Stimulated activated CD4-positive, alpha-beta T cell treated with anti-CD3 and anti-CD28 coated beads, Interleukin-2, amount 100 ng/mL, for 48 hours (primary cell): ENCODE results near the gene FRMD4A.

Experiments
- DNase-seq, 2 donors: peaks; one replicate each; pipeline ENCODE4 v3.0.0-alpha.2; 2020

FRMD4A gene

DNA sequence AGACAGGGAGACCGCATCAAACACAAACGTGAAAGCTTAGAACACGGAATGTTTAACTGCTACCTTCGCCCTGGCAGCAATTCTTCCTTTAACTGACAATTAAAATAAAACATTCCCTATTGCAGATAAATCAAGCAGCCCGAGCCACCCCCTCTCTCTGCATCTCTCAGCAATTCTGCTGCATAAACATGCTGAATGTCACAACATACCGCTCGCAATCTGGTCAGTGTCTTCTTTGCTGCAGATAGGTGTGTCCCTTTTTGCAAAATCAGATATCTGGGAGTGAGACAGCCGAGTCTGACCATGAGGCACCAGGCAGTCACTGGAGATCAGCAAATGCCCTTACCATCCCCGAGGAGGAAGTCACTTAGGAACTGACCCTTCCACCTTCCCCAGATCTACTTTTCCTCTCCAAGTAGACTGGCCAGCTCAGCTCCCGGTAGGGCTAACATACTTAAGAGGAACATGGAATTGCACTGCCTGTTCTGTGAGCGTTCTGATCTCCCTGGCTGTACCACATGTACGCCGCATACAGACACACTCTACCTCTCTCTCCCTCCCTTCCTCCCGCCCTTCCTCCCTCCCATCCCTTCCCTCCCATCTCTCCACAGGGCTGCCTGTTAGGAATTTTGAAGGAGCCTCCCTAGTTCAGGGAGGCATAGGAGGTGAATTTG, at the start of gene FRMD4A:
Gene FRMD4A, minus strand, starts transcription at position 537 of the 674 bp plus-strand sequence.
- DNase-seq = no peak

DNA sequence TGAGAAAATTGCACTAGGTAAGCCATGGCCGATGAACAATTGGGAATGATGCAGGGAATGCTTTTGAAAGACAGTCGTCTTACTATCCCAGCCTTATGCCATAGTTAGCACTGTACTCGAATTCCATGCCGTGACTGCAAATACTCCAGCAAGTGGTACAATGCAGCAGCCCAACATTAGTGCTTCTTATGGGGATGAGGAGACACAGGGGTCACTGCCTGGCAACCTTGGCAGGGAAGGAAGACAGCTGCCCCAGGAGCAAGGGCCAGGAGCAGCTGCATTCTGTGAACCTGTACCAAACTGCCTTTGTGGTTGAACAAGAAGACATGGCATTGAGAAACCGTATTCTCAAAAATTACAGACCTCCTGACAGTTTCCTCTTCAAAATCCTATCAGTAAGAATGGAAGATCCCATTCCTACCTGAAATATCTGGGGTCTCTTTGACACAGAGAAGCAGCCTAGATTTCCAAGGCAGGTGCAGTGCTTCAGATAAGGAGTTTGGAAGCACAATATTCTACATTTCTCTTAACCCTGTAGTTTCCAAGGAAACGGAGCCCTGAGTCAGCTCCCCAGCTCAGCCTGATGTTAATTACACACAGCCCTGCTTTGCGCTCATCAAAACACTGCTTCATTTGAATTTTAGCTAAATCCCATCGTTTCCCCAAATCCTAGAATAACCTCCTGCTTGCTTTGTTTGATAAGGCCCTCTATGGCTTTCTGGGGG, 49.0 kb upstream of the FRMD4A start:
- no peak for DNase-seq

DNA sequence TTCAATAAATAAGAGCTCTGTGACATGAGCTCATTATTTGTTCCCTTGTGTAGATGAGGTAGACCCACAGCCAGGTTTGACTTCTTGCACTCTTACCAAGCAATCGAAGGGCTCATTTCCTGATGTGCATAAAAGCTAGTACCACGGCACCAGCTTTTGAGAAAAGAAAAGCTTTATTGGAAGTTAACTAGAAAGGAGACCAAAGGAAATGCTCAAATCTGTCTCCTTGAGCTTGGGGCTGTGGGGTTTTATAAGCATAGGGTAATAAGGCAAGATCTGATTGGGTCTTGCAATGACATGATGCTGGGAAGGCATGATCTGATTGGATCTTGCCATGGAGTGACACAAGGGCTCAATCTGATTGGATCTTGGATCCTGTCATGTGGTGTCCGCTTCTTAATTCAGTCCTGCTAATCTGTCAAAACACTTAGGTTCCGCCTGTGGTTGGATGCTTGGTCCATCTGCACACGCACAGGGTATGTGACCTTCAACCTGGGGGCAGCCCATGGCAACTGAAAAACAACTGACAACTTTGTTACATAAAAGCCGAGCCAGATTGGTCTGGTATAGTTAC, 47.8 kb upstream of the FRMD4A start:
- DNase-seq = no peak

DNA sequence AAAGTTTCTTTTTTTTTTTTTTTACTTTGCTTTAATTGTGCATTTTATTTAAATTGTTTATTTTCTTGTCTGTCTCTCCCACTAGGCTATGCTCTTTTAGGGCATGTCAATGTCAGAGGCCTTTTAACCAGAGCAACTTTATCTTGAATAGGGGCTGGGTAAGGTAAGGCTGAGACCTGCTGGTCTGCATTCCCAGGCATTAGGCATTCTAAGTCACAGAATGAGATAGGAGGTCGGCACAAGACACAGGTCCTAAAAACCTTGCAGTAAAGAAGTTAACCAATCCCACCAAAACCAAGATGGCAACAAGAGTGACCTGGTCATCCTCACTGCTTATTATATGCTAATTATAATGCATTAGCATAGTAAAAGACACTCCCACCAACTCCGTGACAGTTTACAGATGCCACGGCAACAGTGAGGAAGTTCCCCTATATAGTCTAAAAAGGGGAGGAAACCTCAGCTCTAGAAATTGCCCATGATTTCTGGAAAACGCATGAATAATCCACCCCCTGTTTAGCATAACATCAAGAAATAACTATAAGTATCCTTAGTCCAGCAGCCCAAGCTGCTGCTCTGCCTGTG, 47.0 kb upstream of the FRMD4A start:
- DNase-seq = no peak

DNA sequence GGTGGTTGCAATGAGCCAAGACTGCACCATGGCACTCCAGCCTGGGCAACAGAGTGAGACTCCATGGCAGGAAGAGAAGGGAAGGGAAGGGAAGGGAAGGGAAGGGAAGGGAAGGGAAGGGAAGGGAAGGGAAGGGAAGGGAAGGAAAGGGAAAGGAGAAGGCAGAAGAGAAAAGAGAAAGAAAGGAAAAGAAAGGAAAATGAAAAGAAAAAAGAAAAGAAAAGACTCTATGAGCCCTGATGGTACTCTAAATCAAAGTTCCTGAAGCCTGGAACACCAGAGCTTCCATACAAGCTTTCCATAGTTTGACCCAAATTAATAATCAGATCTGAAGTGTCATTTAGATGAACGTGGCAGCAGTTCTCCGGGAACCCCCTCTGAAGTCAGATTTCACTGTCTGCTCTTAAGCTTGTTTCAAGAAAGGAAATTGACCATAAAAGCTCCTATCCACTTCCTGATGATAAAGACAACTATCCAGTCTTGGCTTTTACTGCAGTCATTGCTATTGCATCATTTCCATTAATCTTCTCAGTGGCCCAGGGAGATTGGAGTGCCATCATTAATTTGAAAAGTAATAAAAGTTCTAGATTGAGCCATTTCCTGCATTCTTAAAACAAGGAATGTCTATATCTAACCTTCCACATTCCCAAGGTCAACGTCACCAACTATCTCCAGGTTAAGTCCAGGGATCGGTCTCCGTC, 44.2 kb upstream of the FRMD4A start:
- DNase-seq = no peak

DNA sequence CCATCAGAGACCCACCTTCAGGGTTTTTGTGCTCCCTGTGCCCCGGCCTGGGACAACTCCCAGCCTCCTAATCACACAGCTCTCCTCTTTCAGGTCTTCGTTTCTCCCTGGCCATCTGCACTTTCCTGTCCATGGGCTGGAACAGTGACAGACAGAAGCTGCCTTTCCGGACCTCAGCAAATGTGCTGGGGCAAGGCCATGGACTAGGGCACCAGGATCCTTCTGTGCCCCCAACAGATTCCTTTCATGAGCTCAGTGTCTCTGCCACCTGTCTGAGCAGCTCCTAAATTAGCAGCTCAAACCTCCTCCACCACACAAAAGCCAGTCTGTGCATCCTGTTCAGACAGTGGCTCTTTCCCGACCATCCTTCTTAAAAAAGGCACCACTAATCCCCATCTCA, 41.9 kb upstream of the FRMD4A start:
- DNase-seq = no peak

DNA sequence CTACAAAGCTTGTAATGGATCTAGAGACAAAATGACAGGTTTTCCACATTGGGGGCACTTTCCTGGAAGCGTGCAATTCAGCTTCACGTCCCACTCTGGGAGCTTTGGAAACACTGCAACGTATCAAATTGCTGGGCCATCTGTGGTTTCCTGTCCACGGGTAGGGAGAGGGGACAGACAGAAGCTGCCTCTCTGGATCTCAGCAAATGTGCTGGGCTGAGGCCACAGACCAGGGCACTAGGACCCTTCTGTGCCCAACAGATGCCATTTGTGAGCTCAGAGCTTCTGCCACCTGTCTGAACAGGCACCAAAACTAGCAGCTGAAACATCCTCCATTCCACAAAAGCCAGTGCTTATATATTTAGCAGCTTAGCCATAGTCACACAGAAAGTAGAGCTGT, 40.9 kb upstream of the FRMD4A start:
- no peak for DNase-seq

DNA sequence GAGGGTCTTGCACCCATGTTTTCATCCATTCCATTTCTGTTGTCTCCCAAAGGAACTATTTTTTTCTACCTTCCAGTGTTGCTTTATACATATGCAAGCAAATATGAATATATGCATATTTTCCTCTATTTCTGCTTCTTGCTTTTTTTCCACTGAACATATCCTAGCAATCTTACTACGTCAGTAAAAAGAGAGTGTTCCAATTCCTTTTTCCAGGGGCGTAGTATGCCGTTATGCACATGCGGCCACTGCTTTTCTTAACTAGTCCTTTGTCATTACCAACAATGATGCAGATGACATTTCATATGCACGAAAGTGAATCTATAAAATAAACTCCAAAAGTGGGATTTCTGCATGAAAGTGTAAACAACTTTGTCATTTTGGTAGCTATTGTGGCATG, 40.2 kb upstream of the FRMD4A start:
- DNase-seq = no peak

DNA sequence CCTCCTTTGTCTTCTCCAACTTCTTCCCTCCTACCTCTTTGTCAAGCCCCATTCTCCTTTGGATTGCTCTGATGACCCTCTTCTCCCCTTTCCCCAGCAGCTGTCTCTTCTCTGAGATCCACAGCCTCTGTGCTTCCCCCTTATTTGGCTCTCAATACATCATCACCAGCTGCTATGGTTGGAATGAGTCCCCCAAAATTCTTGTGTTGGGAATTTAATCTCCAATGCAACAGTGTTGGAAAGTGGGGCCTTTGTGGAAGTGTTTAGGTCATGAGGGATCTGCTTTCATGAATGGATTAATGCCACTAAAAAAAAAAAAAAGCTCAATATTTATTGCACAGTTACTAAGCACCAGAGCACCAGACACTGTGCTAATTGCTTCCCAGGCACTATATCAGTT, 39.2 kb upstream of the FRMD4A start:
- no peak for DNase-seq

DNA sequence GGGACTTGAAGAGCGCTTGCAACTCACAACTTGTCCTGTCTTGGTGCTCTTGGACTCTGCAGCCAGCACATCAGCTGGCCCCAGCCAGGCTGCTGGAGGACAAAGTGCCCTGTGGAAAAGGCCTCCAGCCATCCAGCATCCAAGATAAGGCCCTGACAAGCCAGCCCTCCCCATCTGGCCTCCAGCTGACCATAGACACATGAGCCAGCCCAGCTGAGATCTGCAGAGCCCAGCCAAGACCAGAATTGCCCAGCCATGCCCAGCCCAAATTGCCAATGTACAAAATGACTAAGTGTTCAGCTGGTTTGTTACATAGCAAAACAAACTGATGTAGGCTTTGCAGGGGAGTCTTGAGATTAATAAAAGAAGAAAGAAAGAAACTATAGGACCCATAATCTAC, 36.0 kb upstream of the FRMD4A start:
- no peak for DNase-seq

DNA sequence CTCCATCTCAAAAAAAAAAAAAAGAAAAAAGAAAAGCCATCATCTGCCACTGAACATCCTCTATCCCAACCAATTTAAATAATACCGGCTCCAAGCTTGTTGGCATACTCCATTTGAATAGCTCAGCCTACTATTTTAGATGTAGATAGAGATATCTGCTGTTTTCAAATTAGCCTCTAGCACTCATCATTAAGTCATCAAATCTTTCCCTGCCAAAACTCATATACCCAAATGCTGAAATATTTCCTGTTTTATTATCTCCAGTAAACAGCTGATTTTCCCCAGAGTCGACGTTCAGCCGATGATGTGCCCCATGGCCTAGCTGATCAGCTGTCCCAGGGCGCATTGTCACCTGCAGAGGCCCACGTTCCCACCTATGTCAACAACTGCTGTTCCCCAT, 34.5 kb upstream of the FRMD4A start:
- DNase-seq = no peak

DNA sequence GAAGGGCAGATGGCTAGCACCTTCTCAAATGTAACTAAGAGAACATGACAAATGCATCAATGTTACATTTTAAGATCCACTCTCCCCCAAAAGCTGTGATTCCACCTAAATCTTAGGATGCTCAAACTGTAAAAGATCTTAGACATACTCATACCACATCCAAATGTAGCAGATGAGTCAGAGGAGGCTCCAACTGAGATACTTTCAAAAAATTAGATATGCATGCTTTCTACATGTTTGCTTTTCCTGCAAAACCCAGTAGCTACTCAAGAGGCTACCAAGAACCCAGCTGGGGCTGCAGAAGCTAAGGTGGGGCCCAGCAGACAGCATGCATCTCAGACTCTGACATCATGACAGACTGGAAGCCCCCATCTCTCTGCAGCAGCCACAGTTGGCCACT, 31.4 kb upstream of the FRMD4A start:
- DNase-seq = no peak

DNA sequence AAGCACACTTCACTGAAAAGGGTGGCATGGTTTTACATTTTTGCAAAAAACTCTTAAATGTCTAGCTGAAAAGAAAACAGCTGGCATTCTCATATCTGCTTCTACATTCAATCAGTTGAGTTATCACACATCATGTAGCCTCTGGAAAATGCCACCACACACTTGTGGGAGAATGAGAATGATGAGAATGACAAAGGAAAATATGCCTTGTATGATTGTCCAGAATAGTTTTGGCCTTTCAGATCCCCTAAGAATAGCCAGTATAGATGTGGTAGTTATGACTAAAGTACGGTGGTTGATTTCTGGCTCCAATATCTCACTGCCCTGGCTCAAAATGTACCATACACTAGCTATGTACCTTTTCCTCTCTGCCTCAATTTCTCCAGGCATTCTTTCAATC, 30.2 kb upstream of the FRMD4A start:
- DNase-seq = no peak

DNA sequence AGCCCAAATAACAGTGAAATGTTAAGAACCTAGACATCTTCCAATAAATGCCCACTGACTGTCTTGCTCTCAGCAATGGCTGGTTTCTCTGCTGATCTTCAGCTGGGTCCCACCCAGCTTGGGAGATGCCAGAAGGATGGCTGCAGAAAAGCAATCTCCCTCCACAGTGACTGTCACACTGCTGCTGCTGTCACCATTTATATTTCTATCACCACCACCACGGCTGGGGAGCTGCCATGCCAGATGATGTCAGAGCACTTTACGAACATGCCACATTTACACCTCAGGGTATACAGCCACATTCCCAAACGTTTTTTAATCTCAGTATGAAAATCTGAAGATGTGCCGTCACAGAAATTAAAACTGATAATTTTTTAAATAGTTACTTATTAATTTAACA, 29.8 kb upstream of the FRMD4A start:
- DNase-seq = no peak

DNA sequence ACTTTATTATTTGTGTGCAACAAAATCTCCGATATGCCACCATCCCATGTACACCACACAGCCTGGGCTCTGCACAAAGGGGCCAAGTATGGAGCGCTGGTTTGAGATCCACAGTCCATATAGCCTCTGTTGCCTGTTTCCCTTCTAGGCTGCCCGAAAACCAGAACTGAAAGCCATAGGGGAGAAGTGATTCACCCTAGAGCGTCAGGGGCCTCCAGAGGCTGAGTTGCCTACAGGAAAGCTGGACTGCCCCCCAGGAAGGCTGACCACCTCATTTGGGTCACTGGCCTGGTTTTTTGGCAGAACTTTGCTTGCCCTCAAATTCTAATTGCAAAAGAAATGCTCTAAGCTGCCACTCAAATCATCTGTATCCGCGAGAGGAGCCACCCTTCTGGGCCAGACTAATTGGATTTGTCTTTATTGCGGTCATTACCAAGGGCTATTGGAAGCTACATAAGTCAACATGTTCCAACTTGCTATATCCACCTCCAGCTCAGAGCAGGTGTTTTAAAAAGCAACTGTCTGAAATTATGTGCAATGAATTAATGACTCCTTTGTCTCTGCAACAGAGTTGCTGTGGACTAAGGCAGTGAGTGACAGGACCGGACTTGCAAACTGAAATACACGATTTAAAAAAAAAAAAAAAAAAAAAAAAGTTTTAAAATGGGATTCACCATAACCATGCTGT, 28.3 kb upstream of the FRMD4A start:
- DNase-seq = no peak

DNA sequence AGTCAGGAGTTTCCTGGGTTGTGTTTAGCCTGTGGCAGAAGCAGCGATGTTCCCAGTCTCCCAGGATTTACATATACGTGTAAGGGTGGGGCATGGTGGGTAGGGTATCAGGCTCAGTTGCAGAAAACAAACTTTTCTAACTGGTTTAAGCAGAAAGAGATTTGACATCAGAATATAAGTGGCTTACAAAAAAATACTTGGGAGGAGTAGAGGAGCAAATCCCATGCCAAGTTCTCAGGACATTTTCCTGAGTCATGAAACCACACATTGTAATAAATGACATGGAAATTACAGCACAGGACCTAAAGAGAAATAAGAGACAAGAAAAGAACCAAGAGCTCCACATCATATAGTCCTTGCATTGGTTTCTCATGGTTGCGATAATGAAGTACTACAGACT, 26.2 kb upstream of the FRMD4A start:
- DNase-seq = no peak

DNA sequence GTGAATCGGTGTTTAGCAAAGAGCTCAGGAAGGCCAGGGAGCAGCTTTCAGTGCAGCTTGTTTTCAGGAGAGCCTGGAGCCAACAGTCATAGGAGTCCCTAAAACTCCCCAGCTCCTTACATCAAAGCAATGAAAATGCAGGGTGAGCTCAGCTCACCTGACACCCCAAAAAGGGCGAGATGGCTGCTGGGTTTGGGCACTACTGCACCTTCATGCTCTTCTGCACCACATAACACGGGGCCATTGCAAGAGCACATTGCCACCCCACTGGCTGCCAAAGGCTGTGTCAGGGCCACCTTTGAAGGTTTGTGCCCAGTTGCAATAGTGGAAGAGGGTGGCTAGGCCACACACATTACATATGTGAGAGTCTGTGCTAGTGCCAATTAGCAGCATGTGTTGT, 25.0 kb upstream of the FRMD4A start:
- DNase-seq = no peak

DNA sequence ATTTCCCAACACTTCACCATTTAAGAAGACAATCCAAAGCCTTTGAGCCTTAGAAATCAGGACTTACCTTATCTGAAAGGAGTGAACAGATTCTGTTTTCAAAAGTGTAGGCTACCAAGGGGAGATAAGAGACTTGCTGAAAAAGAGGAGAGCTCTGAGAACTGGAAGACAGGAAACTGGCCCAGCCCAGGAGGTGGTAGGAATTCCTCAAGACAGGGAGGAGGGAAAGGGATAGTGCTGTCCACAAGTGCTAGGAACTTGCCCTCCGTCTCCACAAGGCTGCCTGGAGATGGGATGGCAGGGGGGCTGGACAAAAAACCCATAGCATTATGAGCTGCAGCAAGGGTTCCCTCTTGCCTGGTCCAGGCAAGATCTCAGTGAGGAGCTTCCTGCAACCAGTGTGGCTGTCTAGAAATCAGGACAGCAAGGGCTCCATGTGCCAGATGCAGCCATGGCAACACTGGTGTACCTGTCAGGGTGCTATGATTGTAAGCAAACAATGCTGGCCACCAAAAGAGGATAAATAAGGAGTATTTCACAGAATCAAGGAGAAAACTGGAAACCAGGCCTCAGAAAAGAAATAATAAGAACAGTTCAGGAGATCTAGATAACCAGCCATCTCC, 22.7 kb upstream of the FRMD4A start:
- no peak for DNase-seq

DNA sequence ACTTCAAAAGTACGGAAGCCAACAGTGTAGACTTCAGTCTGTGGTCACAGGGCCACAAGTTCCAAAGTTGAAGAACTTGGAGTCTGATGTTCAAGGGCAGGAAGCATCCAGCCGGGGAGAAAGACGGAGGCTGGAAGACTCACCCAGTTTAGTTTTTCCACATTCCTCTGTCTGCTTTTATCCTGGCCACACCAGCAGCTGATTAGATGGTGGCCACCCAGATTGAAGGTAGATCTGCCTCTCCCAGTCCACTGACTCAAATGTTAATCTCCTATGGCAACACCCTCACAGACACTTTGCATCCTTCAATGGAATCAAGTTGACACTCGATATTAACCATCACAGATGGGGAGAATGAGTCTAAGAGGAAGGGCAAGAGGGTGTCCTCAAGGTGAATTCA, 19.3 kb upstream of the FRMD4A start:
- DNase-seq = no peak

DNA sequence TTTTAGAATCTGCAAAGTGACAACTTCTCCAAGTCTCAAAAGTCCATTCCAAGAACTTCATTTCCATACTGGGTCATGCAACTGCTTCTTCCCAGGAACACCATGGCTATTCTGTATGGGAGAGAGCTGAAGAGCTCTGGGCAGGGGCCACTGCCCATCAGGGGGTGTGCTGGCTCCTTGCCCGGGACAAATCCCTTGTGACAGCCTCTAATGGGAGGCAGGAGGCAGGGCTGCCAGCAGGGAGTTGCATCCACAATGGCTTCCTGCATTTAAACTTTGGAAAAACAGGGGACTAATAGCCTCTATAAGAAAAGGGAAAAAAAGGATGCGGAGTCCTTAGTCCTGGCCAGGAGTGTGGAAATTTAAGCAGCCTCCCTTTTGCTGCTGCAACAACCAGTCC, 18.4 kb upstream of the FRMD4A start:
- DNase-seq = no peak

DNA sequence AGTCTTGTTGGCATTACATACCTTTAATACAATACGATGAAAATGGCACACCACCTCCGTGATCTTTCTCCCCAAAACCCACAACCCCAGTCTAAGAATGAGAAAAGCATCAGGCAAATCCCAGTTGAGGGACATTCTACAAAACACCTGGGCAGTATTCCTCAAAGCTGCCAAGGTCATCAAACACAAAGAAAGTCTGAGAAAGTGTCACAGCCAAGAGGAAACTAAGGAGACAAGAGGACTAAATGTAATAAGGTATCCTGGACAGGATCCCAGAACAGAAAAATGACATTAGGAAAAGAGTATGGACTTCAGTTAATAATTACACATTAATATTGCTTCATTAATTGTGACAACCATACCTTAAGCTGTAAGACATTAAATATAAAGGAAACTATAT, 14.5 kb upstream of the FRMD4A start:
- DNase-seq = no peak

DNA sequence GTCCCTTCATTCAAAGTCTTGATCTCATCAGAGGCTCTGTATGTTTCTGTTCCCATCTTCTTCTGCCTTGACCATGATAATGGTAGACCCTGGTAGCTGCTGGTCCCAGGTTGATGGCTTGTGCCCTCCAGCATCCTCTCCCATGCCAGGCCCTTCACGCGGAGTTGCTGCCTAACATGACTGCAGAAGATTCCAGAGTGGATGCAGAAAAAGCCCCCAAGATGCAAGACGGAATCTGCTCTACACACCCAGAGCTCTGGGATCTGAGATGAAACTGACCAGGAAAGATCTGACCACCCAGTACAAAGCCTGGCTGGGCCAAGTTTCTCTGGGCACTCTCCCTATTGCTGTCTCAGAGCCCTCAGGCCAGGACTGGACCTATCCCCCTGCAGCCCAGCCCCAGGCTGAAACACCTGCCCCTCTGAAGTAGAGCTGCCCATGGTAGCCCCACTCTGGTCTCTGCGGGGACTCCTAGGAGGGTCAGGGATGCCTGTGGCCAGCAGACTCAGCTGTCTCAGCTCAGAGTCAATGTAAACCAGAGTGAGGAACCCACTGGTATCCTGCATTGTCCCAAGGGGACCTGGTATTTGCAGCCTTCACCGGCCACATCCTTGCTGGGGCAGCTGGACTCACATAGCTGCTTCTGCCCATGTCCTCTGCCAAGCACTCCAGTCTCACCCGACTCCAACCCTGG, 9.5 kb upstream of the FRMD4A start:
- no peak for DNase-seq
